DMS 273 treated with DMSO at 0.1 percent for 48 hours (cell line): ENCODE results near the gene PI4KA.
"Not testable (repeated sequence)": the region's sequence is repeated elsewhere in the genome, so short reads cannot be mapped to it uniquely, and the experiment has no call there.

Source experiments
- DNase-seq: peaks from one replicate; lab custom pipeline; 2025; lab: John Stamatoyannopoulos, UW

Gene PI4KA

GRCh38 chr22:20724676-20725454 is 133.7 kb downstream of the PI4KA start:
- DNase-seq = no peak

- no peak for DNase-seq
These were observed 137.0 kb downstream of the PI4KA start for GRCh38 chr22:20721409-20722218.

- DNase-seq = no peak
These were observed 137.8 kb downstream of the PI4KA start for GRCh38 chr22:20720692-20721408.

- DNase-seq = not testable (repeated sequence)
These were observed 139.9 kb downstream of the PI4KA start for GRCh38 chr22:20718727-20719126.

GRCh38 chr22:20717981-20718380 is 140.6 kb downstream of the PI4KA start:
- DNase-seq = not testable (repeated sequence)

- DNase-seq = not testable (repeated sequence)
These were observed 141.3 kb downstream of the PI4KA start for GRCh38 chr22:20717213-20717866.

- not testable (repeated sequence) for DNase-seq
These were observed 145.5 kb downstream of the PI4KA start for GRCh38 chr22:20713116-20713515.

GRCh38 chr22:20709966-20710365 is 148.6 kb downstream of the PI4KA start:
- not testable (repeated sequence) for DNase-seq

GRCh38 chr22:20707549-20708118 is 151.0 kb downstream of the PI4KA start:
- not testable (repeated sequence) for DNase-seq

GRCh38 chr22:20703816-20704609 is 154.6 kb downstream of the PI4KA start:
- not testable (repeated sequence) for DNase-seq

GRCh38 chr22:20703414-20703806 is 155.2 kb downstream of the PI4KA start:
- not testable (repeated sequence) for DNase-seq

GRCh38 chr22:20702546-20703413 is 155.8 kb downstream of the PI4KA start:
- DNase-seq = peak; percentile 45

- not testable (repeated sequence) for DNase-seq
These were observed 156.5 kb downstream of the PI4KA start for GRCh38 chr22:20702175-20702545.

- DNase-seq = not testable (repeated sequence)
These were observed 156.9 kb downstream of the PI4KA start for GRCh38 chr22:20701680-20702136.

- not testable (repeated sequence) for DNase-seq
These were observed 158.3 kb downstream of the PI4KA start for GRCh38 chr22:20700347-20700746.

- not testable (repeated sequence) for DNase-seq
These were observed 158.8 kb downstream of the PI4KA start for GRCh38 chr22:20699856-20700255.

- not testable (repeated sequence) for DNase-seq
These were observed 161.0 kb downstream of the PI4KA start for GRCh38 chr22:20697481-20698113.

- DNase-seq = not testable (repeated sequence)
These were observed 162.6 kb downstream of the PI4KA start for GRCh38 chr22:20696056-20696455.

GRCh38 chr22:20695205-20695604 is 163.4 kb downstream of the PI4KA start:
- DNase-seq = not testable (repeated sequence)
